ENCODE results near the gene WNT3. TPM values are rescaled to one million over a fixed set of nuclear protein-coding genes. Genes with fewer than 3 reads are reported as not detected.

Gene WNT3
- total RNA-seq, 2 donors from 2014 or later = 0.20 to 0.29 TPM

GRCh38 chr17:46815474-46816353 is 2.8 kb downstream of the WNT3 start:
- Mint-ChIP-seq H3K27me3 (peaks cover 46% of the 10 kb centered on the region in 2 donors), H3K36me3 (no peaks in the 10 kb centered on the region), H3K4me1 (ENCODE audit: low read depth in 2 of 2) (peaks cover 0 to 9% of the 10 kb centered on the region in 2 donors), H3K9me3 (no peaks in the 10 kb centered on the region), H3K4me3 (no peak overlapping the region), H3K27ac (no peak overlapping the region)
- ATAC-seq (no peak), DNase-seq (ENCODE audit: low spot score) (no peak)

GRCh38 chr17:46814446-46814845 is 4.0 kb downstream of the WNT3 start:
- Mint-ChIP-seq H3K27me3 (peaks cover 37 to 42% of the 10 kb centered on the region in 2 donors), H3K27ac (no peak overlapping the region), H3K4me1 (ENCODE audit: low read depth in 2 of 2) (peaks cover 0 to 5% of the 10 kb centered on the region in 2 donors), H3K4me3 (no peak overlapping the region), H3K36me3 (no peaks in the 10 kb centered on the region), H3K9me3 (no peaks in the 10 kb centered on the region)
- DNase-seq (ENCODE audit: low spot score) (no peak), ATAC-seq (no peak)

- Mint-ChIP-seq H3K4me1 (ENCODE audit: low read depth in 2 of 2) (peaks cover 0 to 5% of the 10 kb centered on the region in 2 donors), H3K4me3 (no peak overlapping the region), H3K27ac (no peak overlapping the region), H3K36me3 (no peaks in the 10 kb centered on the region), H3K27me3 (peaks cover 37 to 39% of the 10 kb centered on the region in 2 donors), H3K9me3 (no peaks in the 10 kb centered on the region)
- DNase-seq (ENCODE audit: low spot score) (no peak), ATAC-seq (no peak)
These were observed 4.6 kb downstream of the WNT3 start for GRCh38 chr17:46813920-46814319.

- peaks cover 32 to 37% of the 10 kb centered on the region in 2 donors for H3K27me3 Mint-ChIP-seq
- ATAC-seq = no peak
These were observed 5.7 kb downstream of the WNT3 start for GRCh38 chr17:46812624-46813318.

GRCh38 chr17:46811978-46812583 is 6.4 kb downstream of the WNT3 start:
- Mint-ChIP-seq H3K9me3 (no peaks in the 10 kb centered on the region), H3K36me3 (no peaks in the 10 kb centered on the region), H3K4me1 (ENCODE audit: low read depth in 2 of 2) (no peaks in the 10 kb centered on the region)

More at GRCh38 chr17:46812624-46813318, 5.7 kb downstream of the WNT3 start:
- H3K27ac Mint-ChIP-seq = no peak overlapping the region
- H3K4me1 Mint-ChIP-seq (ENCODE audit: low read depth in 2 of 2) = peaks cover 0 to under 1% of the 10 kb centered on the region in 2 donors
- no peak for DNase-seq (ENCODE audit: low spot score)
- H3K4me3 Mint-ChIP-seq = no peak overlapping the region
- no peaks in the 10 kb centered on the region for H3K36me3 Mint-ChIP-seq
- H3K9me3 Mint-ChIP-seq = no peaks in the 10 kb centered on the region

GRCh38 chr17:46810837-46811236 is 7.7 kb downstream of the WNT3 start:
- DNase-seq (ENCODE audit: low spot score) (no peak), ATAC-seq (no peak)
- H3K9me3 Mint-ChIP-seq = no peaks in the 10 kb centered on the region
- H3K36me3 Mint-ChIP-seq = no peaks in the 10 kb centered on the region
- H3K4me3 Mint-ChIP-seq = no peak overlapping the region
- H3K27ac Mint-ChIP-seq = no peak overlapping the region
- H3K4me1 Mint-ChIP-seq (ENCODE audit: low read depth in 2 of 2) = no peaks in the 10 kb centered on the region
- H3K27me3 Mint-ChIP-seq = peaks cover 13 to 21% of the 10 kb centered on the region in 2 donors

More at GRCh38 chr17:46811978-46812583, 6.4 kb downstream of the WNT3 start:
- peaks cover 25 to 32% of the 10 kb centered on the region in 2 donors for H3K27me3 Mint-ChIP-seq
- H3K4me3 Mint-ChIP-seq = no peak overlapping the region
- no peak for ATAC-seq
- no peak overlapping the region for H3K27ac Mint-ChIP-seq
- DNase-seq (ENCODE audit: low spot score) = no peak

- ATAC-seq (no peak), DNase-seq (ENCODE audit: low spot score) (no peak)
- Mint-ChIP-seq H3K4me1 (ENCODE audit: low read depth in 2 of 2) (no peaks in the 10 kb centered on the region), H3K36me3 (no peaks in the 10 kb centered on the region), H3K27me3 (peaks cover 15 to 21% of the 10 kb centered on the region in 2 donors), H3K4me3 (no peak overlapping the region), H3K9me3 (no peaks in the 10 kb centered on the region), H3K27ac (no peak overlapping the region)
These were observed 9.4 kb downstream of the WNT3 start for GRCh38 chr17:46809110-46809571.

GRCh38 chr17:46805771-46806170 is 12.7 kb downstream of the WNT3 start:
- Mint-ChIP-seq H3K27me3 (peaks cover 4 to 6% of the 10 kb centered on the region in 2 donors), H3K36me3 (no peaks in the 10 kb centered on the region), H3K27ac (no peak overlapping the region), H3K9me3 (no peaks in the 10 kb centered on the region), H3K4me3 (no peak overlapping the region), H3K4me1 (ENCODE audit: low read depth in 2 of 2) (no peaks in the 10 kb centered on the region)
- DNase-seq (ENCODE audit: low spot score) (no peak), ATAC-seq (no peak)

- ATAC-seq (no peak), DNase-seq (ENCODE audit: low spot score) (no peak)
- Mint-ChIP-seq H3K4me1 (ENCODE audit: low read depth in 2 of 2) (no peaks in the 10 kb centered on the region), H3K36me3 (no peaks in the 10 kb centered on the region), H3K27me3 (peaks cover 6% of the 10 kb centered on the region in 2 donors), H3K9me3 (no peaks in the 10 kb centered on the region), H3K4me3 (no peak overlapping the region), H3K27ac (no peak overlapping the region)
These were observed 14.9 kb downstream of the WNT3 start for GRCh38 chr17:46803544-46803943.

- H3K27ac Mint-ChIP-seq = no peak overlapping the region
- DNase-seq (ENCODE audit: low spot score) = no peak
- no peaks in the 10 kb centered on the region for H3K36me3 Mint-ChIP-seq
- no peaks in the 10 kb centered on the region for H3K9me3 Mint-ChIP-seq
- H3K4me1 Mint-ChIP-seq (ENCODE audit: low read depth in 2 of 2) = no peaks in the 10 kb centered on the region
- no peak for ATAC-seq
- H3K27me3 Mint-ChIP-seq = peaks cover 5 to 6% of the 10 kb centered on the region in 2 donors
- H3K4me3 Mint-ChIP-seq = no peak overlapping the region
These were observed 15.7 kb downstream of the WNT3 start for GRCh38 chr17:46802800-46803199.

- Mint-ChIP-seq H3K9me3 (no peaks in the 10 kb centered on the region), H3K27ac (no peak overlapping the region), H3K27me3 (peaks cover 10 to 15% of the 10 kb centered on the region in 2 donors), H3K36me3 (no peaks in the 10 kb centered on the region), H3K4me1 (ENCODE audit: low read depth in 2 of 2) (no peaks in the 10 kb centered on the region), H3K4me3 (no peak overlapping the region)
- ATAC-seq (no peak), DNase-seq (ENCODE audit: low spot score) (no peak)
These were observed 17.9 kb downstream of the WNT3 start for GRCh38 chr17:46800573-46800972.

GRCh38 chr17:46796956-46797530 is 21.4 kb downstream of the WNT3 start:
- Mint-ChIP-seq H3K9me3 (no peaks in the 10 kb centered on the region), H3K27ac (no peak overlapping the region), H3K4me1 (ENCODE audit: low read depth in 2 of 2) (no peaks in the 10 kb centered on the region), H3K4me3 (no peak overlapping the region), H3K36me3 (no peaks in the 10 kb centered on the region), H3K27me3 (peaks cover 11 to 18% of the 10 kb centered on the region in 2 donors)
- DNase-seq (ENCODE audit: low spot score) = no peak
- no peak for ATAC-seq

- Mint-ChIP-seq H3K27me3 (peaks cover 12 to 18% of the 10 kb centered on the region in 2 donors), H3K36me3 (no peaks in the 10 kb centered on the region), H3K4me3 (no peak overlapping the region), H3K4me1 (ENCODE audit: low read depth in 2 of 2) (no peaks in the 10 kb centered on the region), H3K9me3 (no peaks in the 10 kb centered on the region), H3K27ac (no peak overlapping the region)
- DNase-seq (ENCODE audit: low spot score) = no peak
- ATAC-seq = no peak
These were observed 22.0 kb downstream of the WNT3 start for GRCh38 chr17:46796524-46796923.

All from natural killer cell treated with Interleukin-12 subunit alpha and Interleukin-12 subunit beta and Interleukin-15 and Interleukin-18, amount 100 ng/mL, for 72 hours (primary cell).